ENCODE measurements around the gene HPSE2. TPM values are rescaled to one million over a fixed set of nuclear protein-coding genes. Genes with fewer than 3 reads are reported as not detected.

Gene HPSE2
- total RNA-seq, 1 experiment from 2014 or later = 0.05 TPM

- POLR2A ChIA-PET = interaction anchor here (0.7 kb wide), 1 partner anchor 214 kb away, joined by 6 read pairs; no protein-coding TSS in a partner anchor
- TF ChIP-seq POLR2A (IDR thresholded peaks at IDR 0.05; ENCODE audit: borderline replicate concordance, extremely low read depth, insufficient read depth, insufficient read length) = no peak
- TF ChIP-seq MAX (IDR thresholded peaks at IDR 0.05) = no peak
- no peak for TF ChIP-seq ZFX (IDR thresholded peaks at IDR 0.05)
- no peak for TF ChIP-seq SRF (IDR thresholded peaks at IDR 0.05; ENCODE audit: low read depth)
- TF ChIP-seq JUND (IDR thresholded peaks at IDR 0.05) = no peak
- no peak for TF ChIP-seq EGR1 (IDR thresholded peaks at IDR 0.05; ENCODE audit: low read depth)
- no peak for TF ChIP-seq YY1 (IDR thresholded peaks at IDR 0.05; ENCODE audit: extremely low read depth, insufficient replicate concordance, low read depth, low read length)
- TF ChIP-seq CEBPB (IDR thresholded peaks at IDR 0.05; ENCODE audit: low read depth) = no peak
- TF ChIP-seq ZBTB33 (IDR thresholded peaks at IDR 0.05; ENCODE audit: extremely low read depth, insufficient replicate concordance, low read length) = no peak
- TF ChIP-seq ZNF274 (IDR thresholded peaks at IDR 0.05; ENCODE audit: low read depth, low read length) = no peak
- Histone ChIP-seq H3K4me3 (replicated peaks in 1 of 2; ENCODE audit: low read depth in 1 of 2, low read length in 2 of 2) (no peak overlapping the region), H3K79me2 (ENCODE audit: insufficient read depth, low read length) (no peaks in the 10 kb centered on the region), H3K27me3 (ENCODE audit: insufficient read depth, low read length) (no peaks in the 10 kb centered on the region), H3K4me2 (ENCODE audit: low read length) (no peak overlapping the region), H3K27ac (ENCODE audit: low read depth, low read length) (no peak overlapping the region), H2AFZ (ENCODE audit: low read depth, low read length, poor library complexity, severe bottlenecking) (no peak overlapping the region), H3K9me3 (ENCODE audit: control insufficient read depth in 1 of 2, insufficient read depth in 1 of 2, low read depth in 1 of 2, low read length in 2 of 2) (no peaks in the 10 kb centered on the region), H3K36me3 (ENCODE audit: control insufficient read depth in 1 of 2, insufficient read depth in 2 of 2, low read length in 2 of 2) (peaks cover 0 to 3% of the 10 kb centered on the region in 2 experiments; a peak in 1 of 4 replicates), H3K9me2 (ENCODE audit: insufficient read depth) (no peaks in the 10 kb centered on the region), H4K20me1 (ENCODE audit: insufficient read depth) (no peaks in the 10 kb centered on the region), H3K9ac (ENCODE audit: low read length) (no peak overlapping the region), H3K4me1 (ENCODE audit: control insufficient read depth in 1 of 2, insufficient read depth in 2 of 2, low read length in 2 of 2) (no peaks in the 10 kb centered on the region)
- DNase-seq (ENCODE audit: low read depth, low spot score) (no peak), ATAC-seq (no peak)
- CTCF ChIA-PET = interaction anchor here (1.1 to 1.9 kb wide), 2 partner anchors 10 to 39 kb away, joined by 3 to 6 read pairs; no protein-coding TSS in a partner anchor
- RAD21 ChIA-PET (ENCODE audit: low non-redundant PET in 1 of 2, low total read pairs in 2 of 2, uncharacterized antibody in 2 of 2, unreplicated experiment in 2 of 2) = no interaction called here
- intact Hi-C loops (cut with micrococcal nuclease) = no loop called here
- no TSS peak for BruUV-seq (replicated peaks)
Observed at GRCh38 chr10:98422182-98422581, 813.5 kb downstream of the HPSE2 start.

All from HCT116 (cell line).